Glutamatergic neuron (in vitro differentiated cells): Measurements from ENCODE around the gene SGCB. TPM values are rescaled to one million over a fixed set of nuclear protein-coding genes. Genes with fewer than 3 reads are reported as not detected.
"Not testable (repeated sequence)": the region's sequence is repeated elsewhere in the genome, so short reads cannot be mapped to it uniquely, and the experiment has no call there.

Source experiments
- DNase-seq: peaks from one replicate; pipeline ENCODE4 v3.0.0; 2022
- H3K27ac Mint-ChIP-seq: one replicate; pipeline ENCODE4 v1.8.0; 2020; ENCODE audit warnings: mild to moderate bottlenecking, mixed read lengths, inconsistent platforms; ENCODE audit not compliant: unreplicated experiment
- H3K27me3 Mint-ChIP-seq: one replicate; pipeline ENCODE4 v1.8.0; 2020; ENCODE audit warnings: mild to moderate bottlenecking, moderate library complexity, mixed read lengths, inconsistent platforms; ENCODE audit not compliant: unreplicated experiment
- H3K36me3 Mint-ChIP-seq: one replicate; pipeline ENCODE4 v1.8.0; 2020; ENCODE audit warnings: mild to moderate bottlenecking, mixed read lengths, inconsistent platforms; ENCODE audit not compliant: unreplicated experiment
- H3K4me1 Mint-ChIP-seq: one replicate; pipeline ENCODE4 v1.8.0; 2020; ENCODE audit warnings: mild to moderate bottlenecking, low read depth, mixed read lengths, inconsistent platforms; ENCODE audit not compliant: unreplicated experiment
- H3K4me3 Mint-ChIP-seq: one replicate; pipeline ENCODE4 v1.8.0; 2020; ENCODE audit warnings: mild to moderate bottlenecking, mixed read lengths, inconsistent platforms; ENCODE audit not compliant: unreplicated experiment
- H3K9me3 Mint-ChIP-seq: one replicate; pipeline ENCODE4 v1.8.0; 2020; ENCODE audit warnings: mild to moderate bottlenecking, moderate library complexity, mixed read lengths, inconsistent platforms; ENCODE audit not compliant: unreplicated experiment
- CTCF ChIP-seq: fragments of 200-600 bp; sonication (generic); IDR thresholded peaks from one replicate; pipeline ENCODE4 v1.5.0; 2021; ENCODE audit not compliant: partially characterized antibody, unreplicated experiment
- long read RNA-seq: library from polyadenylated mRNA; unstranded; transcript quantifications from one replicate; pipeline ENCODE4 v2.0.0, GENCODE V29; 2020; ENCODE audit not compliant: unreplicated experiment
- total RNA-seq: library from RNA; stranded (reverse); fragmentation: NEBNext Ultra II Directional; extraction: Animal tissue kit (Norgen Biotek cat#: 25700); gene quantifications from one replicate; pipeline ENCODE4 v1.2.1, GENCODE V29; 2021; ENCODE audit not compliant: unreplicated experiment

SGCB gene, protein sequence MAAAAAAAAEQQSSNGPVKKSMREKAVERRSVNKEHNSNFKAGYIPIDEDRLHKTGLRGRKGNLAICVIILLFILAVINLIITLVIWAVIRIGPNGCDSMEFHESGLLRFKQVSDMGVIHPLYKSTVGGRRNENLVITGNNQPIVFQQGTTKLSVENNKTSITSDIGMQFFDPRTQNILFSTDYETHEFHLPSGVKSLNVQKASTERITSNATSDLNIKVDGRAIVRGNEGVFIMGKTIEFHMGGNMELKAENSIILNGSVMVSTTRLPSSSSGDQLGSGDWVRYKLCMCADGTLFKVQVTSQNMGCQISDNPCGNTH
- 169 TPM for total RNA-seq
- long read RNA-seq, full-length matches to known transcripts, result 42 of 63 reads
- long read RNA-seq, partial matches to known transcripts, result 11 of 63 reads
- long read RNA-seq, other reads (novel, unspliced or antisense), result 10 of 63 reads

- H3K36me3 Mint-ChIP-seq, result peaks cover 4% of the 10 kb centered on the region
- peaks cover 14% of the 10 kb centered on the region for H3K9me3 Mint-ChIP-seq
- peaks cover 31% of the 10 kb centered on the region for H3K4me1 Mint-ChIP-seq
- peak; percentile 93 for DNase-seq
- H3K27ac Mint-ChIP-seq, result peak within 1 kb of the TSS; percentile 98
- H3K4me3 Mint-ChIP-seq, result peak within 1 kb of the TSS; percentile 95
- TF ChIP-seq CTCF, result no peak
- peaks cover 12% of the 10 kb centered on the region for H3K27me3 Mint-ChIP-seq
These were observed at the start of gene SGCB for GRCh38 chr4:52038103-52038912. Gene SGCB, minus strand, starts transcription at chr4:52038299. Its CDS starts 40 bp downstream, at chr4:52038259.

DNA sequence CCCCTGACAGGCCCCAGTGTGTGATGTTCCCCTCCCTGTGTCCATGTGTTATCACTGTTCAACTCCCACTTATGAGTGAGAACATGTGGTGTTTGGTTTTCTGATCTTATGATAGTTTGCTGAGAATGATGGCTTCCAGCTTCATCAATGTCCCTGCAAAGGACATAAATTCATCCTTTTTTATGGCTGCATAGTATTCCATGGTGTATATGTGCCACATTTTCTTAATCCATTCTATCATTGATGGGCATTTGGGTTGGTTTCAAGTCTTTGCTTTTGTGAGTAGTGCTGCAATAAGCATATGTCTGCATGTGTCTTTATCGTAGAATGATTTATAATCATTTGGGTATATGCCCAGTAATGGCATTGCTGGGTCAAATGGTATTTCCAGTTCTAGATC lies 48.3 kb upstream of the SGCB start:
- H3K9me3 Mint-ChIP-seq, H3K4me1 Mint-ChIP-seq, H3K27me3 Mint-ChIP-seq, H3K27ac Mint-ChIP-seq, H3K36me3 Mint-ChIP-seq, DNase-seq, H3K4me3 Mint-ChIP-seq: not testable (repeated sequence)

GRCh38 chr4:52081216-52081615 lies 43.1 kb upstream of the SGCB start:
- DNase-seq, result no peak
- Mint-ChIP-seq H3K36me3 (no peaks in the 10 kb centered on the region), H3K27me3 (no peaks in the 10 kb centered on the region), H3K4me3 (no peak overlapping the region), H3K27ac (no peak overlapping the region), H3K9me3 (peaks cover 1% of the 10 kb centered on the region), H3K4me1 (peaks cover 2% of the 10 kb centered on the region)
- TF ChIP-seq CTCF, result no peak

- TF ChIP-seq CTCF, result no peak
- Mint-ChIP-seq H3K36me3 (no peaks in the 10 kb centered on the region), H3K4me1 (peaks cover 5% of the 10 kb centered on the region), H3K27ac (no peak overlapping the region), H3K4me3 (no peak overlapping the region), H3K27me3 (no peaks in the 10 kb centered on the region), H3K9me3 (peaks cover 1% of the 10 kb centered on the region)
- no peak for DNase-seq
These were observed 41.6 kb upstream of the SGCB start for GRCh38 chr4:52079659-52080058.

- Mint-ChIP-seq H3K27ac (no peak overlapping the region), H3K27me3 (no peaks in the 10 kb centered on the region)
These were observed 38.6 kb upstream of the SGCB start for GRCh38 chr4:52076731-52077130.

More at GRCh38 chr4:52076731-52077130, 38.6 kb upstream of the SGCB start:
- peak; percentile 75 for DNase-seq
- TF ChIP-seq CTCF, result no peak
- Mint-ChIP-seq H3K4me1 (peaks cover 5% of the 10 kb centered on the region), H3K4me3 (peak overlapping the region; percentile 61), H3K9me3 (no peaks in the 10 kb centered on the region), H3K36me3 (no peaks in the 10 kb centered on the region)
